CD14-positive monocyte (primary cell): ENCODE data around the gene SLF2. TPM values are rescaled to one million over a fixed set of nuclear protein-coding genes. Genes with fewer than 3 reads are reported as not detected.

ENCODE experiments used
- DNase-seq, 3 donors: peaks; one replicate each; pipeline ENCODE4 v3.0.0-alpha.2; 2011 to 2022
- H2AFZ ChIP-seq: 2 replicates; pipeline ENCODE4 v1.6.0; 2012; ENCODE audit warnings: mild to moderate bottlenecking, low read depth, low read length, inconsistent platforms; ENCODE audit not compliant: insufficient read depth, poor library complexity, severe bottlenecking
- H3K27ac ChIP-seq, 2 donors: 1 replicate in 1 of 2; 2 replicates in 1 of 2; pipeline ENCODE4 v1.5.1; 2012 to 2013; ENCODE audit warnings: low read length in 2 of 2, control low read depth in 1 of 2, inconsistent platforms in 1 of 2, low read depth in 1 of 2, mild to moderate bottlenecking in 1 of 2
- H3K27me3 ChIP-seq, 2 donors: one replicate each; pipeline versions ENCODE4 v1.6.0 to v1.6.1; 2011 to 2013; ENCODE audit warnings: low read length in 2 of 2; ENCODE audit not compliant: control insufficient read depth in 2 of 2, insufficient read depth in 2 of 2
- H3K36me3 ChIP-seq, 2 donors: replicated peaks in 1 of 2; 1 replicate in 1 of 2; 2 replicates in 1 of 2; pipeline versions ENCODE4 v1.5.1 to v1.6.1; 2012 to 2013; ENCODE audit warnings: low read length in 2 of 2, control low read depth in 1 of 2, inconsistent platforms in 1 of 2, mild to moderate bottlenecking in 1 of 2; ENCODE audit not compliant: insufficient read depth in 2 of 2, control insufficient read depth in 1 of 2
- H3K4me1 ChIP-seq, 2 donors: 1 replicate in 1 of 2; 2 replicates in 1 of 2; pipeline versions ENCODE4 v1.5.1 to v1.6.1; 2012 to 2013; ENCODE audit warnings: low read length in 2 of 2, control low read depth in 1 of 2, inconsistent platforms in 1 of 2, mild to moderate bottlenecking in 1 of 2, moderate library complexity in 1 of 2; ENCODE audit not compliant: insufficient read depth in 2 of 2, control insufficient read depth in 1 of 2
- H3K4me2 ChIP-seq: replicated peaks from 2 replicates; pipeline ENCODE3; 2012; ENCODE audit warnings: low read length, moderate library complexity, mild to moderate bottlenecking; ENCODE audit not compliant: poor library complexity, severe bottlenecking; ENCODE audit errors: extremely low read depth
- H3K4me3 ChIP-seq, 3 experiments: fragments of 200-600 bp in 1 of 3; sonication (generic) in 1 of 3; replicated peaks in 1 of 3; 1 replicate in 2 of 3; 2 replicates in 1 of 3; pipeline ENCODE4 v1.5.1; 2011 to 2013; ENCODE audit warnings: low read length in 3 of 3, mild to moderate bottlenecking in 3 of 3, control low read depth in 2 of 3, low read depth in 2 of 3, inconsistent platforms in 1 of 3, moderate library complexity in 1 of 3
- H3K79me2 ChIP-seq: 2 replicates; pipeline ENCODE4 v1.6.0; 2012; ENCODE audit warnings: mild to moderate bottlenecking, control low read depth, inconsistent platforms, low read length, moderate library complexity; ENCODE audit not compliant: insufficient read depth
- H3K9ac ChIP-seq: 2 replicates; pipeline ENCODE4 v1.6.0; 2017; ENCODE audit warnings: low read length, mild to moderate bottlenecking; ENCODE audit not compliant: insufficient read depth, poor library complexity, severe bottlenecking
- H3K9me3 ChIP-seq, 2 donors: replicated peaks in 1 of 2; 1 replicate in 1 of 2; 2 replicates in 1 of 2; pipeline versions ENCODE4 v1.5.1 to v1.6.1; 2012 to 2013; ENCODE audit warnings: low read length in 2 of 2, control low read depth in 1 of 2; ENCODE audit not compliant: control insufficient read depth in 1 of 2, insufficient read depth in 1 of 2
- H4K20me1 ChIP-seq: 2 replicates; pipeline ENCODE4 v1.6.0; 2012; ENCODE audit warnings: mild to moderate bottlenecking, low read length, control low read depth, moderate library complexity; ENCODE audit not compliant: insufficient read depth
- H3K27ac Mint-ChIP-seq, 7 donors: one replicate each; pipeline ENCODE4 v1.8.0; 2020; ENCODE audit warnings: mild to moderate bottlenecking in 7 of 7, mixed read lengths in 7 of 7, moderate library complexity in 6 of 7, inconsistent platforms in 2 of 7
- H3K27me3 Mint-ChIP-seq, 3 donors: one replicate each; pipeline ENCODE4 v1.8.0; 2021 to 2022; ENCODE audit warnings: low read depth in 3 of 3, mild to moderate bottlenecking in 3 of 3, mixed read lengths in 3 of 3, moderate library complexity in 3 of 3, inconsistent platforms in 1 of 3
- H3K36me3 Mint-ChIP-seq, 2 donors: one replicate each; pipeline ENCODE4 v1.8.0; 2020; ENCODE audit warnings: mixed read lengths in 2 of 2, inconsistent platforms in 1 of 2, mild to moderate bottlenecking in 1 of 2
- H3K4me1 Mint-ChIP-seq: one replicate; pipeline ENCODE4 v1.8.0; 2020; ENCODE audit warnings: mild to moderate bottlenecking, mixed read lengths
- H3K4me3 Mint-ChIP-seq, 2 donors: one replicate each; pipeline ENCODE4 v1.8.0; 2020; ENCODE audit warnings: mild to moderate bottlenecking in 2 of 2, mixed read lengths in 2 of 2, moderate library complexity in 1 of 2
- H3K9me3 Mint-ChIP-seq, 7 donors: one replicate each; pipeline ENCODE4 v1.8.0; 2020 to 2022; ENCODE audit warnings: mixed read lengths in 7 of 7, mild to moderate bottlenecking in 6 of 7, moderate library complexity in 6 of 7, inconsistent platforms in 2 of 7
- CTCF ChIP-seq: fragments of 200-600 bp; IDR thresholded peaks from one replicate; pipeline ENCODE4 v1.8.0; 2022; ENCODE audit warnings: antibody characterized with exemption, mild to moderate bottlenecking
- WGBS: methylation state at CpG from one replicate; pipeline ENCODE4 v1.1.5; 2013; ENCODE audit warnings: missing lambda C conversion rate; ENCODE audit not compliant: insufficient coverage; 5-methylcytosine and 5-hydroxymethylcytosine counted together
- intact Hi-C, 2 donors: fragments of 100-400 bp; cut with micrococcal nuclease; formaldehyde crosslinking; loops; one replicate each; pipeline versions ENCODE4 v1.15.0 to v1.15.1; 2023
- polyA plus RNA-seq, 3 donors: library from polyadenylated mRNA; depleted of rRNA in 1 of 3; unstranded in 2 of 3; stranded (reverse) in 1 of 3; fragments of 300-500 nt in 2 of 3; fragments of >200 nt in 1 of 3; fragmentation: Illumina TruSeq in 2 of 3; gene quantifications; 1 replicate in 2 of 3; 2 replicates in 1 of 3; pipeline ENCODE4 v1.2.3, GENCODE V29; 2012 to 2021

SLF2 gene
- polyA plus RNA-seq, 3 donors, result 5.8 to 11.3 (median 6.4) TPM

- Histone ChIP-seq H3K27ac (no peak overlapping the region), H2AFZ (no peak overlapping the region), H3K9me3 (no peaks in the 10 kb centered on the region), H3K4me3 (no peak overlapping the region), H4K20me1 (no peaks in the 10 kb centered on the region), H3K36me3 (no peaks in the 10 kb centered on the region), H3K4me1 (no peaks in the 10 kb centered on the region), H3K27me3 (peaks cover 14 to 19% of the 10 kb centered on the region in 2 donors), H3K79me2 (no peaks in the 10 kb centered on the region), H3K4me2 (no peak overlapping the region), H3K9ac (no peak overlapping the region)
- Mint-ChIP-seq H3K4me3 (no peak overlapping the region), H3K4me1 (no peaks in the 10 kb centered on the region), H3K27ac (peak overlapping the region in 1 of 7 donors; percentile 59), H3K36me3 (no peaks in the 10 kb centered on the region), H3K9me3 (peaks cover 0 to 3% (median 0%) of the 10 kb centered on the region in 7 donors), H3K27me3 (peaks cover 8 to 36% (median 21%) of the 10 kb centered on the region in 3 donors)
- WGBS, result 40% methylated on average over 4 of the region's 6 CpGs
- TF ChIP-seq CTCF, result no peak
- intact Hi-C loops, result no loop called here
- no peak for DNase-seq
These were observed 25.8 kb upstream of the SLF2 start for GRCh38 chr10:100886963-100887362.

- H3K27ac Mint-ChIP-seq, result no peak overlapping the region
- no peak for TF ChIP-seq CTCF
- H3K9me3 ChIP-seq, result no peaks in the 10 kb centered on the region
These were observed 24.9 kb upstream of the SLF2 start for GRCh38 chr10:100887761-100888296.

More at GRCh38 chr10:100887761-100888296, 24.9 kb upstream of the SLF2 start:
- Histone ChIP-seq H3K4me3 (no peak overlapping the region), H3K27me3 (peaks cover 19 to 28% of the 10 kb centered on the region in 2 donors), H2AFZ (no peak overlapping the region), H3K27ac (no peak overlapping the region), H3K36me3 (no peaks in the 10 kb centered on the region), H3K4me2 (no peak overlapping the region), H3K79me2 (no peaks in the 10 kb centered on the region), H3K9ac (no peak overlapping the region), H4K20me1 (no peaks in the 10 kb centered on the region), H3K4me1 (no peaks in the 10 kb centered on the region)
- H3K4me3 Mint-ChIP-seq, result no peak overlapping the region
- no peaks in the 10 kb centered on the region for H3K4me1 Mint-ChIP-seq
- 91% methylated on average over 11 of the region's 14 CpGs for WGBS
- H3K36me3 Mint-ChIP-seq, result no peaks in the 10 kb centered on the region
- no peak for DNase-seq
- intact Hi-C loops, result no loop called here
- peaks cover 0 to 3% (median 0%) of the 10 kb centered on the region in 7 donors for H3K9me3 Mint-ChIP-seq
- H3K27me3 Mint-ChIP-seq, result peaks cover 14 to 36% (median 26%) of the 10 kb centered on the region in 3 donors
